GM11168 (cell line): ENCODE data around the gene HIVEP3.

Experiments used
- in situ Hi-C: fragments of 300-500 bp; cut with MboI; formaldehyde crosslinking; loops from one replicate; pipeline ENCODE4 v1.12.0; 2022; ENCODE audit warnings: low sequenced_read_pairs; ENCODE audit not compliant: unreplicated experiment

The HIVEP3 gene

GRCh38 chr1:41523949-41524675 lies 394.6 kb downstream of the HIVEP3 start:
- in situ Hi-C loops = no loop called here

GRCh38 chr1:41523071-41523470 lies 395.7 kb downstream of the HIVEP3 start:
- in situ Hi-C loops = no loop called here

GRCh38 chr1:41521766-41522165 lies 397.0 kb downstream of the HIVEP3 start:
- in situ Hi-C loops = no loop called here

- in situ Hi-C loops = no loop called here
Measured at GRCh38 chr1:41520951-41521752, 397.6 kb downstream of the HIVEP3 start.

- in situ Hi-C loops = no loop called here
Measured at GRCh38 chr1:41519667-41520066, 399.1 kb downstream of the HIVEP3 start.

- in situ Hi-C loops = no loop called here
Measured at GRCh38 chr1:41518471-41518870, 400.3 kb downstream of the HIVEP3 start.

- in situ Hi-C loops = no loop called here
Measured at GRCh38 chr1:41517062-41517438, 401.7 kb downstream of the HIVEP3 start.

GRCh38 chr1:41516168-41517061 lies 402.3 kb downstream of the HIVEP3 start:
- in situ Hi-C loops = no loop called here

- in situ Hi-C loops = no loop called here
Measured at GRCh38 chr1:41515778-41516167, 402.9 kb downstream of the HIVEP3 start.

GRCh38 chr1:41515131-41515678 lies 403.5 kb downstream of the HIVEP3 start:
- in situ Hi-C loops = no loop called here

- in situ Hi-C loops = no loop called here
Measured at GRCh38 chr1:41514381-41514780, 404.3 kb downstream of the HIVEP3 start.

- in situ Hi-C loops = no loop called here
Measured at GRCh38 chr1:41513383-41513735, 405.4 kb downstream of the HIVEP3 start.

- in situ Hi-C loops = no loop called here
Measured at GRCh38 chr1:41512701-41513382, 405.9 kb downstream of the HIVEP3 start.

GRCh38 chr1:41511239-41511540 lies 407.5 kb downstream of the HIVEP3 start:
- in situ Hi-C loops = no loop called here

- in situ Hi-C loops = no loop called here
Measured at GRCh38 chr1:41510531-41511238, 408.0 kb downstream of the HIVEP3 start.

GRCh38 chr1:41509270-41509671 lies 409.5 kb downstream of the HIVEP3 start:
- in situ Hi-C loops = no loop called here

- in situ Hi-C loops = no loop called here
Measured at GRCh38 chr1:41508290-41508689, 410.4 kb downstream of the HIVEP3 start.

GRCh38 chr1:41507836-41508235 lies 410.9 kb downstream of the HIVEP3 start:
- in situ Hi-C loops = no loop called here

GRCh38 chr1:41507110-41507720 lies 411.5 kb downstream of the HIVEP3 start:
- in situ Hi-C loops = no loop called here
